Smooth muscle cell (in vitro differentiated cells): Measurements from ENCODE around the gene TRIM45. TPM values are rescaled to one million over a fixed set of nuclear protein-coding genes. Genes with fewer than 3 reads are reported as not detected.

Experiments
- DNase-seq: peaks from one replicate; lab custom pipeline; 2025; ENCODE audit not compliant: unreplicated experiment; lab: John Stamatoyannopoulos, UW
- H2AFZ ChIP-seq: fragments of 200-600 bp; sonication (generic); 2 replicates; pipeline ENCODE4 v1.6.0; 2016; ENCODE audit warnings: antibody characterized with exemption, low read depth, mild to moderate bottlenecking
- H3F3A ChIP-seq: fragments of 200-600 bp; sonication (generic); 2 replicates; pipeline ENCODE4 v1.6.0; 2017; ENCODE audit warnings: antibody characterized with exemption, low read depth
- H3K27ac ChIP-seq: fragments of 200-600 bp; sonication (generic); 2 replicates; pipeline ENCODE4 v1.5.1; 2016; ENCODE audit warnings: low read depth, mild to moderate bottlenecking
- H3K27me3 ChIP-seq: fragments of 200-600 bp; sonication (generic); 2 replicates; pipeline ENCODE4 v1.6.1; 2016; ENCODE audit warnings: low read depth, mild to moderate bottlenecking
- H3K36me3 ChIP-seq: fragments of 200-600 bp; sonication (generic); 2 replicates; pipeline ENCODE4 v1.5.1; 2016; ENCODE audit warnings: low read depth
- H3K4me1 ChIP-seq: fragments of 200-600 bp; sonication (generic); 2 replicates; pipeline ENCODE4 v1.5.1; 2016; ENCODE audit warnings: low read depth
- H3K4me2 ChIP-seq: fragments of 200-600 bp; sonication (generic); 2 replicates; pipeline ENCODE4 v1.6.0; 2016; ENCODE audit warnings: mild to moderate bottlenecking
- H3K4me3 ChIP-seq: fragments of 200-600 bp; sonication (generic); 2 replicates; pipeline ENCODE4 v1.5.1; 2016; ENCODE audit warnings: mild to moderate bottlenecking
- H3K79me2 ChIP-seq: fragments of 200-600 bp; sonication (generic); 2 replicates; pipeline ENCODE4 v1.6.0; 2016; ENCODE audit warnings: low read depth, mild to moderate bottlenecking
- H3K9ac ChIP-seq: fragments of 200-600 bp; sonication (generic); 2 replicates; pipeline ENCODE4 v1.6.0; 2016; ENCODE audit warnings: low read depth
- H3K9me3 ChIP-seq: fragments of 200-600 bp; sonication (generic); replicated peaks from 2 replicates; pipeline ENCODE4 v1.5.1; 2016; ENCODE audit warnings: low read depth
- H4K20me1 ChIP-seq: fragments of 200-600 bp; sonication (generic); 2 replicates; pipeline ENCODE4 v1.6.0; 2016; ENCODE audit warnings: low read depth
- WGBS: methylation state at CpG from one replicate; pipeline ENCODE4 v1.1.7; 2016; ENCODE audit warnings: low lambda C conversion rate; 5-methylcytosine and 5-hydroxymethylcytosine counted together
- polyA plus RNA-seq: library from polyadenylated mRNA; unstranded; fragments of >200 nt; fragmentation: Nextera tagmentation; extraction: Ambion mirVana; gene quantifications from 2 replicates; pipeline ENCODE4 v1.2.1, GENCODE V29; 2016
- total RNA-seq: library from RNA; depleted of rRNA; stranded (reverse); fragments of >200 nt; gene quantifications from 2 replicates; pipeline ENCODE4 v1.2.3, GENCODE V29; 2014
- TF ChIP-seq, protein P1 (sequence below): fragments of 200-600 bp; sonication (generic); IDR thresholded peaks from 2 replicates; pipeline ENCODE4 v1.5.1; 2017; ENCODE audit warnings: borderline replicate concordance, mild to moderate bottlenecking, antibody characterized with exemption; ENCODE audit not compliant: insufficient read depth, poor library complexity, severe bottlenecking

The TRIM45 gene
- total and polyA plus RNA-seq, 2 experiments from 2014 or later, result 4.4 to 4.6 TPM

DNA sequence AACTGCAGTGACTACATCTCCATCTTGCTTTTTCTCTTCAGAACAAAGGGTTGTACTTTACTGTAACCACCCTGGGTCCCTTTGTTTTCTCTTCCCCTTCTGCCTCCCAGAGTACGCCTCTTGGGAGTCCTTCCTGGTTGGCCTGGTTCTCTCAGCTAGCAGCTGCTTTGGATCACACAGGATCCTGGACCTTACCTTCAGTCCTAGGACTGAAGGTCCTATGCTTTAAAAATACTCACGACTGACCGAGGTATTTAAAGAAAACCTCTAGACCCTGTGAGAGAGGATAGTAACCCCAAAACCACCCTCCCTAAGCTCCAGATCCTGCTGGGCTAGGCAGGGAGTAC, 4.8 kb downstream of the TRIM45 start:
- Histone ChIP-seq H3K27me3 (no peaks in the 10 kb centered on the region), H3K27ac (no peak overlapping the region), H3K4me1 (peaks cover 6% of the 10 kb centered on the region)

GRCh38 chr1:117116090-117116783, 5.3 kb downstream of the TRIM45 start:
- H3K79me2 ChIP-seq, result no peaks in the 10 kb centered on the region
- peaks cover 6% of the 10 kb centered on the region for H3K4me1 ChIP-seq
- H3F3A ChIP-seq, result no peaks in the 10 kb centered on the region
- H2AFZ ChIP-seq, result no peak overlapping the region
- H3K9ac ChIP-seq, result no peak overlapping the region
- DNase-seq, result no peak
- H3K27ac ChIP-seq, result no peak overlapping the region
- no peak overlapping the region for H3K4me3 ChIP-seq
- no peaks in the 10 kb centered on the region for H4K20me1 ChIP-seq
- H3K9me3 ChIP-seq, result no peaks in the 10 kb centered on the region
- no peak overlapping the region for H3K4me2 ChIP-seq
- WGBS, result 92% methylated on average over 13 of the region's 13 CpGs
- H3K36me3 ChIP-seq, result no peaks in the 10 kb centered on the region
- H3K27me3 ChIP-seq, result no peaks in the 10 kb centered on the region
- TF ChIP-seq, protein P1, sequence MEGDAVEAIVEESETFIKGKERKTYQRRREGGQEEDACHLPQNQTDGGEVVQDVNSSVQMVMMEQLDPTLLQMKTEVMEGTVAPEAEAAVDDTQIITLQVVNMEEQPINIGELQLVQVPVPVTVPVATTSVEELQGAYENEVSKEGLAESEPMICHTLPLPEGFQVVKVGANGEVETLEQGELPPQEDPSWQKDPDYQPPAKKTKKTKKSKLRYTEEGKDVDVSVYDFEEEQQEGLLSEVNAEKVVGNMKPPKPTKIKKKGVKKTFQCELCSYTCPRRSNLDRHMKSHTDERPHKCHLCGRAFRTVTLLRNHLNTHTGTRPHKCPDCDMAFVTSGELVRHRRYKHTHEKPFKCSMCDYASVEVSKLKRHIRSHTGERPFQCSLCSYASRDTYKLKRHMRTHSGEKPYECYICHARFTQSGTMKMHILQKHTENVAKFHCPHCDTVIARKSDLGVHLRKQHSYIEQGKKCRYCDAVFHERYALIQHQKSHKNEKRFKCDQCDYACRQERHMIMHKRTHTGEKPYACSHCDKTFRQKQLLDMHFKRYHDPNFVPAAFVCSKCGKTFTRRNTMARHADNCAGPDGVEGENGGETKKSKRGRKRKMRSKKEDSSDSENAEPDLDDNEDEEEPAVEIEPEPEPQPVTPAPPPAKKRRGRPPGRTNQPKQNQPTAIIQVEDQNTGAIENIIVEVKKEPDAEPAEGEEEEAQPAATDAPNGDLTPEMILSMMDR, result no peak

More for the DNA sequence above, 4.8 kb downstream of the TRIM45 start:
- H4K20me1 ChIP-seq, result no peaks in the 10 kb centered on the region
- H3K4me2 ChIP-seq, result no peak overlapping the region
- no peak overlapping the region for H3K9ac ChIP-seq
- DNase-seq, result no peak
- no peaks in the 10 kb centered on the region for H3F3A ChIP-seq
- 95% methylated on average over 3 of the region's 3 CpGs for WGBS
- TF ChIP-seq, protein P1, result no peak
- H2AFZ ChIP-seq, result no peak overlapping the region
- no peaks in the 10 kb centered on the region for H3K36me3 ChIP-seq
- no peak overlapping the region for H3K4me3 ChIP-seq
- no peaks in the 10 kb centered on the region for H3K79me2 ChIP-seq
- H3K9me3 ChIP-seq, result no peaks in the 10 kb centered on the region

GRCh38 chr1:117114877-117115276, 6.7 kb downstream of the TRIM45 start:
- no peaks in the 10 kb centered on the region for H3K4me1 ChIP-seq
- TF ChIP-seq, protein P1, result no peak
- H4K20me1 ChIP-seq, result no peaks in the 10 kb centered on the region
- H3K27ac ChIP-seq, result no peak overlapping the region
- 95% methylated on average over 2 of the region's 2 CpGs for WGBS
- no peaks in the 10 kb centered on the region for H3K79me2 ChIP-seq
- H3K9ac ChIP-seq, result no peak overlapping the region
- no peaks in the 10 kb centered on the region for H3K9me3 ChIP-seq
- DNase-seq, result no peak
- no peaks in the 10 kb centered on the region for H3K36me3 ChIP-seq
- no peaks in the 10 kb centered on the region for H3K27me3 ChIP-seq
- no peak overlapping the region for H3K4me3 ChIP-seq
- no peak overlapping the region for H3K4me2 ChIP-seq
- no peak overlapping the region for H2AFZ ChIP-seq
- H3F3A ChIP-seq, result no peaks in the 10 kb centered on the region

GRCh38 chr1:117113199-117113598, 8.3 kb downstream of the TRIM45 start:
- no peaks in the 10 kb centered on the region for H3K27me3 ChIP-seq
- H3K9me3 ChIP-seq, result no peaks in the 10 kb centered on the region
- H3K4me3 ChIP-seq, result no peak overlapping the region
- 98% methylated on average over 11 of the region's 11 CpGs for WGBS
- H3K9ac ChIP-seq, result no peak overlapping the region
- no peaks in the 10 kb centered on the region for H3F3A ChIP-seq
- no peaks in the 10 kb centered on the region for H3K4me1 ChIP-seq
- no peak for DNase-seq
- H3K4me2 ChIP-seq, result no peak overlapping the region
- H3K79me2 ChIP-seq, result no peaks in the 10 kb centered on the region
- TF ChIP-seq, protein P1, result no peak
- H4K20me1 ChIP-seq, result no peaks in the 10 kb centered on the region
- H3K27ac ChIP-seq, result no peak overlapping the region
- no peak overlapping the region for H2AFZ ChIP-seq
- no peaks in the 10 kb centered on the region for H3K36me3 ChIP-seq
